Mucosa of descending colon (tissue), 3 donors: ENCODE measurements around the gene AP3S2. TPM values are rescaled to one million over a fixed set of nuclear protein-coding genes. Genes with fewer than 3 reads are reported as not detected.

Source experiments
- ATAC-seq: fragments of 200-7000 bp; cut with Tn5 transposase; one replicate; pipeline ENCODE4 v1.9.1; 2020; ENCODE audit warnings: mild to moderate bottlenecking, moderate library complexity
- DNase-seq, 3 donors: peaks; one replicate each; pipeline ENCODE4 v3.0.0-alpha.2; 2020
- H3K36me3 ChIP-seq: fragments of 200-600 bp; one replicate; pipeline ENCODE4 v1.8.0; 2021; ENCODE audit warnings: low read depth, mild to moderate bottlenecking
- H3K4me1 ChIP-seq: fragments of 200-600 bp; one replicate; pipeline ENCODE4 v1.8.0; 2021; ENCODE audit warnings: low read depth, mild to moderate bottlenecking
- H3K4me3 ChIP-seq: fragments of 200-600 bp; one replicate; pipeline ENCODE4 v1.8.0; 2021; ENCODE audit warnings: mild to moderate bottlenecking
- H3K9me3 ChIP-seq: fragments of 200-600 bp; one replicate; pipeline ENCODE4 v1.8.0; 2021; ENCODE audit warnings: mild to moderate bottlenecking
- CTCF ChIP-seq: fragments of 200-600 bp; IDR thresholded peaks from one replicate; pipeline ENCODE4 v1.8.0; 2022; ENCODE audit warnings: antibody characterized with exemption, mild to moderate bottlenecking
- intact Hi-C, 2 donors: fragments of 100-400 bp; cut with DNase I in 1 of 2; cut with micrococcal nuclease in 1 of 2; formaldehyde crosslinking; loops; one replicate each; pipeline versions ENCODE4 v1.11.0 to v1.11.1; 2022; cut with DNase I, micrococcal nuclease
- total RNA-seq, 3 donors: library from RNA; stranded (reverse); fragmentation: NEBNext Ultra II Directional in 2 of 3; extraction: Animal tissue kit (Norgen Biotek cat#: 25700) in 2 of 3; gene quantifications; one replicate each; pipeline versions ENCODE4 v1.2.1 to v1.2.4, GENCODE V29; 2021 to 2023
- donor health status: DM: no; HTN: no; CAD: no; lungs with moderate emphysema.
- donor health status: DM: no; HTN: no; CAD: no.
- donor health status: DM: no; HTN: yes; CAD: no.

The AP3S2 gene
- total RNA-seq, 3 donors from 2014 or later, result 56.1 to 93.4 (median 65.1) TPM

- peaks cover 22% of the 10 kb centered on the region for H3K4me1 ChIP-seq
- no peak overlapping the region for H3K4me3 ChIP-seq
- DNase-seq, result no peak
- intact Hi-C loops, result no loop called here
- no peak for ATAC-seq
- H3K9me3 ChIP-seq, result no peaks in the 10 kb centered on the region
- TF ChIP-seq CTCF, result no peak
- no peaks in the 10 kb centered on the region for H3K36me3 ChIP-seq
Observed at GRCh38 chr15:89809787-89810148, 84.0 kb downstream of the AP3S2 start.

- Histone ChIP-seq H3K4me3 (no peak overlapping the region), H3K36me3 (no peaks in the 10 kb centered on the region), H3K4me1 (peaks cover 18% of the 10 kb centered on the region), H3K9me3 (no peaks in the 10 kb centered on the region)
- peak in 2 of 3 donors; percentile 29 to 45 for DNase-seq
- TF ChIP-seq CTCF, result no peak
- intact Hi-C loops, result no loop called here
- no peak for ATAC-seq
Observed at GRCh38 chr15:89809093-89809786, 84.6 kb downstream of the AP3S2 start.

- Histone ChIP-seq H3K4me3 (no peak overlapping the region), H3K9me3 (no peaks in the 10 kb centered on the region), H3K4me1 (peaks cover 18% of the 10 kb centered on the region), H3K36me3 (no peaks in the 10 kb centered on the region)
- intact Hi-C loops, result no loop called here
- DNase-seq, result peak in 2 of 3 donors; percentile 23 to 44
- TF ChIP-seq CTCF, result no peak
- ATAC-seq, result no peak
Observed at GRCh38 chr15:89808160-89808870, 85.5 kb downstream of the AP3S2 start.

GRCh38 chr15:89807689-89808088, 86.1 kb downstream of the AP3S2 start:
- TF ChIP-seq CTCF, result no peak
- H3K4me3 ChIP-seq, result no peak overlapping the region
- peaks cover 16% of the 10 kb centered on the region for H3K4me1 ChIP-seq
- no peak for DNase-seq
- no peaks in the 10 kb centered on the region for H3K36me3 ChIP-seq
- no peak for ATAC-seq
- intact Hi-C loops, result no loop called here
- no peaks in the 10 kb centered on the region for H3K9me3 ChIP-seq

GRCh38 chr15:89806559-89807550, 86.9 kb downstream of the AP3S2 start:
- H3K4me1 ChIP-seq, result peaks cover 8% of the 10 kb centered on the region

More at GRCh38 chr15:89806559-89807550, 86.9 kb downstream of the AP3S2 start:
- no peak overlapping the region for H3K4me3 ChIP-seq
- no peaks in the 10 kb centered on the region for H3K36me3 ChIP-seq
- peak; percentile 51 to 64 (median 61) for DNase-seq
- intact Hi-C loops, result no loop called here
- no peak for TF ChIP-seq CTCF
- ATAC-seq, result peak; percentile 81
- H3K9me3 ChIP-seq, result no peaks in the 10 kb centered on the region
